Measurements from ENCODE around the gene TTC27. TPM values are rescaled to one million over a fixed set of nuclear protein-coding genes. Genes with fewer than 3 reads are reported as not detected.

Gene TTC27
- total RNA-seq, 2 experiments from 2014 or later, result 30.1 to 33.8 TPM

DNA sequence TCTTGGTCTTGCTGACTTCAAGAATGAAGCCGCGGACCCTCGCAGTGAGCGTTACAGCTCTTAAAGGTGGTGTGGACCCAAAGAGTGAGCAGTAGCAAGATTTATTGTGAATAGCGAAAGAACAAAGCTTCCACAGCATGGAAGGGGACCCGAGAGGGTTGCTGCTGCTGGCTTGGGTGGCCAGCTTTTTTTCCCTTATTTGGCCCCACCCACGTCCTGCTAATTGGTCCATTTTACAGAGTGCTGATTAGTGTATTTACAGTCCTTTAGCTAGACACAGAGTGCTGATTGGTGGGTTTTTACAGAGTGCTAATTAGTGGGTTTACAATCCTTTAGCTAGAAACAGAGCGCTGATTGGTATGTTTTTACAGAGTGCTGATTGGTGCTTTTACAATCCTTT lies 230.9 kb downstream of the TTC27 start:
- no peak for ATAC-seq
- peaks cover 6% of the 10 kb centered on the region for H3K4me1 Mint-ChIP-seq (ENCODE audit: low read depth)
- peaks cover 4% of the 10 kb centered on the region for H3K27me3 Mint-ChIP-seq
- ChIA-PET POLR2A (no interaction called here), CTCF (no interaction called here)
- no peak overlapping the region for H3K27ac Mint-ChIP-seq
- no peaks in the 10 kb centered on the region for H3K9me3 Mint-ChIP-seq
- intact Hi-C loops (cut with micrococcal nuclease), result no loop called here
- no peak overlapping the region for H3K4me3 Mint-ChIP-seq
- TF ChIP-seq, protein P1, sequence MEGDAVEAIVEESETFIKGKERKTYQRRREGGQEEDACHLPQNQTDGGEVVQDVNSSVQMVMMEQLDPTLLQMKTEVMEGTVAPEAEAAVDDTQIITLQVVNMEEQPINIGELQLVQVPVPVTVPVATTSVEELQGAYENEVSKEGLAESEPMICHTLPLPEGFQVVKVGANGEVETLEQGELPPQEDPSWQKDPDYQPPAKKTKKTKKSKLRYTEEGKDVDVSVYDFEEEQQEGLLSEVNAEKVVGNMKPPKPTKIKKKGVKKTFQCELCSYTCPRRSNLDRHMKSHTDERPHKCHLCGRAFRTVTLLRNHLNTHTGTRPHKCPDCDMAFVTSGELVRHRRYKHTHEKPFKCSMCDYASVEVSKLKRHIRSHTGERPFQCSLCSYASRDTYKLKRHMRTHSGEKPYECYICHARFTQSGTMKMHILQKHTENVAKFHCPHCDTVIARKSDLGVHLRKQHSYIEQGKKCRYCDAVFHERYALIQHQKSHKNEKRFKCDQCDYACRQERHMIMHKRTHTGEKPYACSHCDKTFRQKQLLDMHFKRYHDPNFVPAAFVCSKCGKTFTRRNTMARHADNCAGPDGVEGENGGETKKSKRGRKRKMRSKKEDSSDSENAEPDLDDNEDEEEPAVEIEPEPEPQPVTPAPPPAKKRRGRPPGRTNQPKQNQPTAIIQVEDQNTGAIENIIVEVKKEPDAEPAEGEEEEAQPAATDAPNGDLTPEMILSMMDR (IDR thresholded peaks at IDR 0.05), result no peak
- no peaks in the 10 kb centered on the region for H3K36me3 Mint-ChIP-seq (ENCODE audit: low read depth)
- DNase-seq, result no peak

- Mint-ChIP-seq H3K4me3 (no peak overlapping the region), H3K27ac (no peak overlapping the region), H3K36me3 (ENCODE audit: low read depth) (no peaks in the 10 kb centered on the region), H3K27me3 (peaks cover 4% of the 10 kb centered on the region), H3K4me1 (ENCODE audit: low read depth) (peaks cover 7% of the 10 kb centered on the region), H3K9me3 (no peaks in the 10 kb centered on the region)
- no peak for DNase-seq
- ChIA-PET CTCF (no interaction called here), POLR2A (no interaction called here)
- intact Hi-C loops (cut with micrococcal nuclease), result no loop called here
- no peak for ATAC-seq
- TF ChIP-seq, protein P1 (IDR thresholded peaks at IDR 0.05), result no peak
These were observed 232.5 kb downstream of the TTC27 start for GRCh38 chr2:32860385-32860784.

GRCh38 chr2:32862269-32863055 lies 234.6 kb downstream of the TTC27 start:
- H3K36me3 Mint-ChIP-seq (ENCODE audit: low read depth), result no peaks in the 10 kb centered on the region
- CTCF ChIA-PET, result no interaction called here

DNA sequence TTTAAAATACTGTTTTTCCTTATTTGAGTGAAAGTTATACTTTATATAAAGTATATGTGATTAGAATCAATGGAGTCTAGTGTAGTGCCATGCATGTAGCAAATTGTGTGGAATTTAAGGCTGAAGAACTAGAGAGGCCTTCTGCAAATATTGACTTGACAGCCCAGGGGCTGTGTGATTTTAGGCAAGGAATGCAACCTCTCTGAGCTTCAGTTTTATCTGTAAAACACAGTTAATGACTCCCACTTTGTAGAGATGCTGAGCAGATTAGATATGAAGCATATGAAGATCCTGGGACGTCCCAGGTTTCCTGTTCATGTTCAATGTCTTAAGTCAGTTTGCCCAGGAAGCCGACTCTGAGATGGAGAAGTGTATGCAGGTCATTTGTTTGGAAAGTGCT lies 235.5 kb downstream of the TTC27 start:
- no peak for DNase-seq
- ATAC-seq, result no peak
- Mint-ChIP-seq H3K27ac (no peak overlapping the region), H3K4me1 (ENCODE audit: low read depth) (peaks cover 8% of the 10 kb centered on the region), H3K36me3 (ENCODE audit: low read depth) (no peaks in the 10 kb centered on the region), H3K27me3 (peaks cover 3% of the 10 kb centered on the region), H3K9me3 (no peaks in the 10 kb centered on the region), H3K4me3 (no peak overlapping the region)
- ChIA-PET CTCF (no interaction called here), POLR2A (no interaction called here)
- intact Hi-C loops (cut with micrococcal nuclease), result no loop called here
- TF ChIP-seq, protein P1 (IDR thresholded peaks at IDR 0.05), result no peak

More at GRCh38 chr2:32862269-32863055, 234.6 kb downstream of the TTC27 start:
- intact Hi-C loops (cut with micrococcal nuclease), result no loop called here
- peaks cover 4% of the 10 kb centered on the region for H3K27me3 Mint-ChIP-seq
- TF ChIP-seq, protein P1 (IDR thresholded peaks at IDR 0.05), result no peak
- POLR2A ChIA-PET, result no interaction called here
- no peaks in the 10 kb centered on the region for H3K9me3 Mint-ChIP-seq
- peak; percentile 63 for ATAC-seq
- peaks cover 8% of the 10 kb centered on the region for H3K4me1 Mint-ChIP-seq (ENCODE audit: low read depth)
- H3K27ac Mint-ChIP-seq, result no peak overlapping the region
- DNase-seq, result no peak
- no peak overlapping the region for H3K4me3 Mint-ChIP-seq

DNA sequence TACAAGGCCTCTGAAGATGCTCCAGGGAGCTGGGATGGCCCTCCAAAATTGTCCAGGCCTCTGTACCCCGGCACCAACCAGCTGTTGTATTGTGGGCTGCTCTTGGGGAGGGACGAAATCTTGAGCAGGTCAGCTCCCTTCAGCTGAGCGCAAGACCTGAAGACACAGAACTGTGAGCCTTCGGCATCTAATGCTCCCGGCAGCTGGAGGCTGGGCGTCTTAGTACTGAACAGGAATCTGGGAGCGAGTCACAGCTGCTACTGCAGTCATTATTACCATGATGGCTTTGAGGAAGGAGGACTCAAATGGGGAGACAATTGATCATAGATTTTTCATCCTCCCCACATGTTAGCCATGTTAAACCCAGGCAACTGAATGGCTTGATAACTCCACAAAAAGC lies 236.0 kb downstream of the TTC27 start:
- DNase-seq, result no peak
- TF ChIP-seq, protein P1 (IDR thresholded peaks at IDR 0.05), result no peak
- no peaks in the 10 kb centered on the region for H3K36me3 Mint-ChIP-seq (ENCODE audit: low read depth)
- peaks cover 3% of the 10 kb centered on the region for H3K27me3 Mint-ChIP-seq
- no peak for ATAC-seq
- no peak overlapping the region for H3K4me3 Mint-ChIP-seq
- no peak overlapping the region for H3K27ac Mint-ChIP-seq
- POLR2A ChIA-PET, result interaction anchor here (0.6 kb wide), 1 partner anchor 155 kb away, joined by 3 read pairs; no protein-coding TSS in a partner anchor
- intact Hi-C loops (cut with micrococcal nuclease), result no loop called here
- peaks cover 8% of the 10 kb centered on the region for H3K4me1 Mint-ChIP-seq (ENCODE audit: low read depth)
- H3K9me3 Mint-ChIP-seq, result no peaks in the 10 kb centered on the region
- CTCF ChIA-PET, result no interaction called here
